ENCODE results near the gene EPHB6. TPM values are rescaled to one million over a fixed set of nuclear protein-coding genes. Genes with fewer than 3 reads are reported as not detected.

EPHB6 gene
- polyA plus RNA-seq, 1 experiment, result 7.1 TPM

DNA sequence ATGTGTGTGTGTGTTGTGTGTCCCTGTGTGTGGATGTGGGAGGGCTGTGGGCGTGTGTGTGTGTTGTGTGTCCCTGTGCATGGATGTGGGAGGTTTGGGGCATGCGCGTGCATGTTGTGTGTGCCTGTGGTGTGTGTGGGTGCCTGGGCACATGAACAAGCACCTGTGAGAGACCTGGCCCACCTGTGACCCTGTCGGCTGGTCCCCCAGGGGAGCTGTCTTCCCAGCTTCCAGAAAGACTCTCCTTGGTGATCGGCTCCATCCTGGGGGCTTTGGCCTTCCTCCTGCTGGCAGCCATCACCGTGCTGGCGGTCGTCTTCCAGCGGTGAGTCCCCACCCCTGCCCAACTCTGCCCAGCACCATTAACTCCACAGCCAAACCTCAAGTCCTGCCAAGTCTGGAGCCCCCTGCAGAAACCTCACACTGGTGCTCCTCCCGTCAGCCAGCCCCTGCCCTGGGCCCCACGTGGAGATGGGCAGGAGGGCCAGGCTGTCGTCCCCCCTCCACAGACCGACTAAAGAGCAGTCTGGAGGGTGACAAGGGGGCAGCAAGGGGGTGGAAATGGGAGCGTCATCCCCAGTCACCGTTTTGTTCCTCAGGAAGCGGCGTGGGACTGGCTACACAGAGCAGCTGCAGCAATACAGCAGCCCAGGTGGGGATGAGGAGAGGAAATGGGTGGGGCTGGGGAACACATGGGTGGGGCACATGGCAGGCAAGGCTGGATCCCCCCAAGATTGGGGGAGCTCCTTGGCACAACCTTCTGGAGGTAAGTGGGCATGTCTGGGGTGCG is 12.7 kb downstream of the EPHB6 start:
- Histone ChIP-seq H3K4me3 (ENCODE audit: low read depth, low read length) (no peak overlapping the region), H3K36me3 (ENCODE audit: control insufficient read depth, insufficient read depth, low read length) (no peaks in the 10 kb centered on the region; the same call in 1 of the 2 replicates), H3K27me3 (ENCODE audit: control insufficient read depth, insufficient read depth, low read length) (no peaks in the 10 kb centered on the region; the same call in 1 of the 2 replicates)
- no peak for DNase-seq (ENCODE audit: low read depth)
- TF ChIP-seq, protein P1, sequence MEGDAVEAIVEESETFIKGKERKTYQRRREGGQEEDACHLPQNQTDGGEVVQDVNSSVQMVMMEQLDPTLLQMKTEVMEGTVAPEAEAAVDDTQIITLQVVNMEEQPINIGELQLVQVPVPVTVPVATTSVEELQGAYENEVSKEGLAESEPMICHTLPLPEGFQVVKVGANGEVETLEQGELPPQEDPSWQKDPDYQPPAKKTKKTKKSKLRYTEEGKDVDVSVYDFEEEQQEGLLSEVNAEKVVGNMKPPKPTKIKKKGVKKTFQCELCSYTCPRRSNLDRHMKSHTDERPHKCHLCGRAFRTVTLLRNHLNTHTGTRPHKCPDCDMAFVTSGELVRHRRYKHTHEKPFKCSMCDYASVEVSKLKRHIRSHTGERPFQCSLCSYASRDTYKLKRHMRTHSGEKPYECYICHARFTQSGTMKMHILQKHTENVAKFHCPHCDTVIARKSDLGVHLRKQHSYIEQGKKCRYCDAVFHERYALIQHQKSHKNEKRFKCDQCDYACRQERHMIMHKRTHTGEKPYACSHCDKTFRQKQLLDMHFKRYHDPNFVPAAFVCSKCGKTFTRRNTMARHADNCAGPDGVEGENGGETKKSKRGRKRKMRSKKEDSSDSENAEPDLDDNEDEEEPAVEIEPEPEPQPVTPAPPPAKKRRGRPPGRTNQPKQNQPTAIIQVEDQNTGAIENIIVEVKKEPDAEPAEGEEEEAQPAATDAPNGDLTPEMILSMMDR (IDR thresholded peaks at IDR 0.05; ENCODE audit: insufficient read depth, low read depth, low read length), result no peak
- ChIA-PET CTCF (interaction anchor here (0.6 to 1.9 kb wide), 5 partner anchors 13 to 332 kb away, joined by 3 to 8 read pairs (median 3); no protein-coding TSS in a partner anchor), POLR2A (no interaction called here)

DNA sequence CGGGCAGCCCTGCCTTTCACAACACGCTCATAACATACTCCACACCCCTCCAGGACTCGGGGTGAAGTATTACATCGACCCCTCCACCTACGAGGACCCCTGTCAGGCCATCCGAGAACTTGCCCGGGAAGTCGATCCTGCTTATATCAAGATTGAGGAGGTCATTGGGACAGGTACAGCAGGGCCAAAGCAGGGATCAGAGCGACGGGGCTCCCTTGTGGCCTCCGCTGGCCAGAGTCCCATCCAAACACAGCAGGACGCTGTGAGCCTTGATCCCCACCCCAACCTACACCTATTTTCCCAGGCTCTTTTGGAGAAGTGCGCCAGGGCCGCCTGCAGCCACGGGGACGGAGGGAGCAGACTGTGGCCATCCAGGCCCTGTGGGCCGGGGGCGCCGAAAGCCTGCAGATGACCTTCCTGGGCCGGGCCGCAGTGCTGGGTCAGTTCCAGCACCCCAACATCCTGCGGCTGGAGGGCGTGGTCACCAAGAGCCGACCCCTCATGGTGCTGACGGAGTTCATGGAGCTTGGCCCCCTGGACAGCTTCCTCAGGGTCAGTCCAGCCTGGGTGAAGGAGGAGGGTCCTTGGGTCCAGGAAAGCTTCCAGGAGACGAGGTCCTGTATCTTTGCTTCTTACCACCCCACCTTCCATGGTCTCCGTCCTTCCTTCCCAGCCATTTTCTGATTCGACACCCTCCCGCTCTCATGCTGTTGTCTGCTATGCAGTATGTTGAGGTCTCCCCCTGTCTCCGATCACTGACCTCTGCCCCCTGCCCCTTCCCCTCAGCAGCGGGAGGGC is 13.5 kb downstream of the EPHB6 start:
- H3K27me3 ChIP-seq (ENCODE audit: control insufficient read depth, insufficient read depth, low read length), result no peaks in the 10 kb centered on the region
- H3K4me3 ChIP-seq (ENCODE audit: low read depth, low read length), result no peak overlapping the region
- no peaks in the 10 kb centered on the region; the same call in 1 of the 2 replicates for H3K36me3 ChIP-seq (ENCODE audit: control insufficient read depth, insufficient read depth, low read length)
- ChIA-PET CTCF (interaction anchor here (1.9 kb wide), 1 partner anchor 17 kb away, joined by 8 read pairs; no protein-coding TSS in a partner anchor), POLR2A (no interaction called here)
- TF ChIP-seq, protein P1 (IDR thresholded peaks at IDR 0.05; ENCODE audit: insufficient read depth, low read depth, low read length), result no peak
- DNase-seq (ENCODE audit: low read depth), result no peak

DNA sequence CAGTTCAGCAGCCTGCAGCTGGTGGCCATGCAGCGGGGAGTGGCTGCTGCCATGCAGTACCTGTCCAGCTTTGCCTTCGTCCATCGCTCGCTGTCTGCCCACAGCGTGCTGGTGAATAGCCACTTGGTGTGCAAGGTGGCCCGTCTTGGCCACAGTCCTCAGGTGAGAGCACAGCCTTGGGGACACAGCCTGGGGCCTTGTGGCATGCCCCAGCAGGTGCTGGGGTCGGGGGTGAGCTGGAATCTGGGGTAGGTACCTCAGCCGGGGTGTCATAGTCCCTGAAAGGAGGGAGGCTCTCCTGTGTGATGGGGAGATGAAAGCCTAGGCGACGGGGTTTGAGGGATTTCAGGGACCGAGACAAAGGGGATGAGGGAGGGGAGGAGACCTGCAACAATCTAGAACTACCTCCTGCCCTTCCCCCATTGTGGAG is 14.1 kb downstream of the EPHB6 start:
- no peaks in the 10 kb centered on the region for H3K27me3 ChIP-seq (ENCODE audit: control insufficient read depth, insufficient read depth, low read length)
- TF ChIP-seq, protein P1 (IDR thresholded peaks at IDR 0.05; ENCODE audit: insufficient read depth, low read depth, low read length), result no peak
- ChIA-PET POLR2A (no interaction called here), CTCF (no interaction called here)
- no peak overlapping the region for H3K4me3 ChIP-seq (ENCODE audit: low read depth, low read length)
- H3K36me3 ChIP-seq (ENCODE audit: control insufficient read depth, insufficient read depth, low read length), result no peaks in the 10 kb centered on the region; the same call in 1 of the 2 replicates
- no peak for DNase-seq (ENCODE audit: low read depth)

DNA sequence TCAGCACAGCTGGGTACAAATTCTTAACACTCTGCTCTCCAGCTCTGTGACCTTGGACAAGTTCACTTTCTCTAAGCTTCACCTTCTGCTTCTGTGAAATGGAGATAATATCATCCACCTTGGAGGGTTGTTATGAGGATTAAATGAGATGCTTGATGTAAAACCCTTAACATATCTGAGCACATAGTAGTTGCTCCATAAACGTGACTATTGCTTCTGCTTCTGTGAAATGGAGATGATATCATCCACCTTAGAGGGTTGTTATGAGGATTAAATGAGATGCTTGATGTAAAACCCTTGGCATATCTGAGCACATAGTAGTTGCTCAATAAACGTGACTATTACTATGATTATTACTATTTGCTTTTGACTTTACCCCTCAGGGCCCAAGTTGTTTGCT is 14.6 kb downstream of the EPHB6 start:
- POLR2A ChIA-PET, result no interaction called here
- H3K36me3 ChIP-seq (ENCODE audit: control insufficient read depth, insufficient read depth, low read length), result no peaks in the 10 kb centered on the region; the same call in 1 of the 2 replicates

More for the DNA sequence above, 14.6 kb downstream of the EPHB6 start:
- CTCF ChIA-PET, result no interaction called here
- TF ChIP-seq, protein P1 (IDR thresholded peaks at IDR 0.05; ENCODE audit: insufficient read depth, low read depth, low read length), result no peak
- Histone ChIP-seq H3K27me3 (ENCODE audit: control insufficient read depth, insufficient read depth, low read length) (no peaks in the 10 kb centered on the region), H3K4me3 (ENCODE audit: low read depth, low read length) (no peak overlapping the region)
- no peak for DNase-seq (ENCODE audit: low read depth)

Data from BJ (cell line).